ENCODE results near the gene LCP1. TPM values are rescaled to one million over a fixed set of nuclear protein-coding genes. Genes with fewer than 3 reads are reported as not detected.

Gene LCP1
- total and polyA plus RNA-seq, 2 of the 13 experiments (the other 11 are each of a cell fraction or from before 2014, with no cell fraction given), result 1.6 TPM

GRCh38 chr13:46178821-46179220 lies 3.2 kb downstream of the LCP1 start:
- Histone ChIP-seq H3K36me3 (replicated peaks in 1 of 2; ENCODE audit: control insufficient read depth in 1 of 2, insufficient read depth in 2 of 2, low read length in 2 of 2) (no peaks in the 10 kb centered on the region), H3K27ac (ENCODE audit: extremely low read length, insufficient read depth, low read length) (no peak overlapping the region), H3K4me3 (replicated peaks in 1 of 3; ENCODE audit: insufficient read depth in 1 of 3, low read depth in 2 of 3, low read length in 3 of 3) (no peak overlapping the region), H3K27me3 (ENCODE audit: control insufficient read depth in 1 of 2, insufficient read depth in 2 of 2, low read length in 2 of 2) (peaks cover 2 to 8% of the 10 kb centered on the region in 2 experiments; a peak in 2 of 5 replicates), H3K4me2 (ENCODE audit: low read depth, low read length) (no peak overlapping the region), H2AFZ (ENCODE audit: low read length) (no peak overlapping the region), H3K9ac (ENCODE audit: insufficient read depth, low read depth, low read length) (no peak overlapping the region), H3K9me3 (ENCODE audit: low read length) (no peaks in the 10 kb centered on the region), H3K4me1 (ENCODE audit: insufficient read depth, low read length) (peaks cover 4% of the 10 kb centered on the region; the same call in 1 of the 2 replicates), H4K20me1 (ENCODE audit: insufficient read depth, low read length) (no peaks in the 10 kb centered on the region), H3K79me2 (ENCODE audit: insufficient read depth, low read length) (no peaks in the 10 kb centered on the region)
- in situ Hi-C loops (cut with HindIII; ENCODE audit: extremely low pct_ligation_motif_present, low pct_unique_long_range_greater_than_20kb), result no loop called here
- intact Hi-C loops (cut with micrococcal nuclease; ENCODE audit: unreplicated experiment), result no loop called here
- ChIA-PET POLR2A (no interaction called here), CTCF (ENCODE audit: low intra/inter-chr PET ratio, low total read pairs) (no interaction called here)
- DNase-seq (ENCODE audit: low spot score) (no peak), FAIRE-seq (no peak), ATAC-seq (no peak)
- no TSS peak for BruUV-seq (replicated peaks)
- TF ChIP-seq ZNF724P (CRISPR knock-in tag; IDR thresholded peaks at IDR 0.05; ENCODE audit: borderline replicate concordance) (no peak), SP2 (CRISPR knock-in tag; IDR thresholded peaks at IDR 0.05) (no peak), ZBTB20 (CRISPR knock-in tag; IDR thresholded peaks at IDR 0.05; ENCODE audit: borderline replicate concordance, low read depth) (no peak), ZBTB37 (CRISPR knock-in tag; IDR thresholded peaks at IDR 0.05) (no peak), RNF219 (CRISPR knock-in tag; IDR thresholded peaks at IDR 0.05) (no peak)
